Ectodermal cell (in vitro differentiated cells): ENCODE data around the gene KCTD2. TPM values are rescaled to one million over a fixed set of nuclear protein-coding genes. Genes with fewer than 3 reads are reported as not detected.
"Not testable (repeated sequence)": the region's sequence is repeated elsewhere in the genome, so short reads cannot be mapped to it uniquely, and the experiment has no call there.

Experiments
- H3K27ac ChIP-seq: 2 replicates; pipeline ENCODE4 v1.7.0; 2013; ENCODE audit warnings: mild to moderate bottlenecking, low read depth, low read length; ENCODE audit not compliant: insufficient read depth, poor library complexity, severe bottlenecking
- H3K27me3 ChIP-seq: 2 replicates; pipeline ENCODE4 v1.7.0; 2013; ENCODE audit warnings: mild to moderate bottlenecking, low read length; ENCODE audit not compliant: insufficient read depth, control insufficient read depth, poor library complexity, severe bottlenecking
- H3K36me3 ChIP-seq: one replicate; pipeline ENCODE4 v1.7.0; 2013; ENCODE audit warnings: low read length; ENCODE audit not compliant: control insufficient read depth, insufficient read depth
- H3K4me1 ChIP-seq: one replicate; pipeline ENCODE4 v1.7.0; 2013; ENCODE audit warnings: low read length; ENCODE audit not compliant: control insufficient read depth, insufficient read depth
- H3K4me3 ChIP-seq: 2 replicates; pipeline ENCODE4 v1.7.0; 2013; ENCODE audit warnings: low read depth, low read length, control low read depth; ENCODE audit not compliant: insufficient read depth
- H3K9me3 ChIP-seq: 2 replicates; pipeline ENCODE4 v1.7.0; 2013; ENCODE audit warnings: mild to moderate bottlenecking, low read length, moderate library complexity; ENCODE audit not compliant: control insufficient read depth
- WGBS, 2 experiments: methylation state at CpG; one replicate each; pipeline ENCODE4 v1.1.7; 2013; ENCODE audit warnings: missing lambda C conversion rate in 2 of 2; 5-methylcytosine and 5-hydroxymethylcytosine counted together
- polyA plus RNA-seq, 4 experiments: library from polyadenylated mRNA; stranded (reverse); fragments of 50-300 nt; gene quantifications; one replicate each; pipeline ENCODE4 v1.2.3, GENCODE V29; 2013

Gene KCTD2, protein sequence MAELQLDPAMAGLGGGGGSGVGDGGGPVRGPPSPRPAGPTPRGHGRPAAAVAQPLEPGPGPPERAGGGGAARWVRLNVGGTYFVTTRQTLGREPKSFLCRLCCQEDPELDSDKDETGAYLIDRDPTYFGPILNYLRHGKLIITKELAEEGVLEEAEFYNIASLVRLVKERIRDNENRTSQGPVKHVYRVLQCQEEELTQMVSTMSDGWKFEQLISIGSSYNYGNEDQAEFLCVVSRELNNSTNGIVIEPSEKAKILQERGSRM
- polyA plus RNA-seq (2013, experiment 1 of 4): 39.8 TPM
- 42.3 TPM for polyA plus RNA-seq (2013, experiment 2 of 4)
- polyA plus RNA-seq (2013, experiment 3 of 4): 32.4 TPM
- 34.1 TPM for polyA plus RNA-seq (2013, experiment 4 of 4)

DNA sequence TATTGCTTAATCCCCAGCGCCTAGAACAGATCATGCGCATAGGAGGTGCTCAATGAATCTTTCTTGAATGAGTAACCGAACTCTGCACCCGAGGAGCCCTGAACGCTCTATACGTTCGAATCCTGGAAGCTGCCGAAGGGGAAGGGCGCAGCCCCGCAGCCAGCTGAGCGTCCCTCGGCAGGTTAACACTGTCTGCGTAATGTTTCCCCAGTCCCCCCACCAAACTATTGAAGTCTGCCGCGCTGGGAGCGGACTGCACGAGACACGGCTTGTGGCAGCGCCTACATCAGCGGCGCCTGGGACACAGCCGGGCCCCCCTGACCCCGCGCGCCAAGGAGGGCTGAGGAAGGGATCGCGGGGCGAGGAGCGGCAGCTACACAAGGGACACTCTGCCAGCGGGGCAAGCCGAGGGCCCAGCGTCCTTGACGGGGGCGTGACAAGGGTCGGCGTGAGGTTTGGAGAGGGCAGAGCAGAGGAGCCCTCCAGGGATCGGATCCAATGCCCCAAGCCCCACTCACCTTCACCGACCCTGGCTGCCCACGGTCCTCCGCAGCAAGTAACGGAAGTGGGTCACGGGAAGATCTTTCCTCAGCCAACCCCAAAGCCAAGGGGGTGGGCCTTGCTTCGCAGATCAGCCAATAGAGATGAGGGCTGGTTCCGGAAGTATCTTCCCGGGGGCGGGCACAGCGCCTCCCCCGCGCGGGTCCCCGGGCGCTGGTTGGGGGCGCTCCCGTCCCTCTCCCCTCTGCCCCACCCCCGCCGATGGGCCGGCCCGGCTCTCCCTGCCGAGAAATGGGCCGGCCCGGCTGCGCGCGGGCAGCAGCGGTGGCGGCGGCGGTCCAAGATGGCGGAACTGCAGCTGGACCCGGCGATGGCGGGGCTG is at the start of gene KCTD2, which contains the start of gene ATP5PD:
Gene KCTD2 (plus strand): TSS at position 819 of the 883 bp plus-strand sequence. CDS start 26 bp downstream, at position 845.
Gene ATP5PD (minus strand): TSS at position 563 of the 883 bp plus-strand sequence. CDS start 4,319 bp downstream, outside the sequence.
- no peaks in the 10 kb centered on the region for H3K9me3 ChIP-seq
- peaks cover 5% of the 10 kb centered on the region for H3K4me1 ChIP-seq
- peak within 1 kb of the TSS; percentile 76 for H3K27ac ChIP-seq
- 0% methylated on average over 72 of the region's 72 CpGs for WGBS, 2 experiments
- H3K4me3 ChIP-seq: peak within 1 kb of the TSS; percentile 65
- no peaks in the 10 kb centered on the region for H3K27me3 ChIP-seq
- no peaks in the 10 kb centered on the region for H3K36me3 ChIP-seq

DNA sequence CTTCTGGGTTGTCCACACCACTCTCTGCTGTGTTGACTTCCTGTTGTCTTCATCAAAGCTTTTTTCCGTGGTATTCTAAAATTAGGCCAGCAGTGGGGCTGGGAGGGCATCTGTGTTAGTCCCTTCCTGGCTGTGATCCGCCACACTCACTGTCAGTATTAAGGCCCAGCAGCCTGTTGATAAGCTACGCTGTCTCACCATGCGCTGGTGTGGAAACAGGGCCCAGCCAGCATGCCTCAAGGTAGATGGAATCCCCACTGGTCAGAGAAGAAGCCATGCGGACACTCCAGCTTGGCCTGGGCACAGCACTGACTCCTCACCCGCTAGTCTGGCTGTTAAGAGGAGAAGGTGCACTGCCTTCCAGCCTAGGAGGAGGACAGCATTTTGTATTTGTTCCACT is 48.2 kb upstream of the KCTD2 start:
- 94% methylated on average over 6 of the region's 6 CpGs for WGBS, 2 experiments
- no peak overlapping the region for H3K27ac ChIP-seq
- H3K4me3 ChIP-seq: no peak overlapping the region
- H3K27me3 ChIP-seq: no peaks in the 10 kb centered on the region
- peaks cover 21% of the 10 kb centered on the region for H3K36me3 ChIP-seq
- no peaks in the 10 kb centered on the region for H3K9me3 ChIP-seq
- H3K4me1 ChIP-seq: no peaks in the 10 kb centered on the region

DNA sequence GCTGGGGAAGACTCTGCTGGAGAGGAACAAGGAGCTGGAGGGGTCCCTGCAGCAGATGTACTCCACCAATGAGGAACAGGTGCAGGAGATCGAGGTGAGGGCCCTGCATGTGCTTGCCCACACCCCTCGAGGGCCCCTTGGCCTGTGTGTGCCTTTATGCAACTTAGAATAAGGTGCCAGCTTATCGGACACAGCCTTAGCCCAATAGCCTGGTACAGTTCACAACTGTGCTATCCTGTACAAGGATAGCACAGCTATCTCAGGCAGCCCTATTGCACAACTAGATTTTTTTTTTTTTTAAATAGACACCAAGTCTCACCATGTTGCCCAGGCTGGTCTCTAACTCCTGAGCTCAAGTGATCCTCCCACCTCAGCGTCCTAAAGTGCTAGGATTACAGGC is 47.5 kb upstream of the KCTD2 start:
- H3K9me3 ChIP-seq: no peaks in the 10 kb centered on the region
- no peak overlapping the region for H3K4me3 ChIP-seq
- peaks cover 26% of the 10 kb centered on the region for H3K36me3 ChIP-seq
- no peaks in the 10 kb centered on the region for H3K4me1 ChIP-seq
- 91 to 92% methylated on average over 4 of the region's 4 CpGs for WGBS, 2 experiments
- no peak overlapping the region for H3K27ac ChIP-seq
- no peaks in the 10 kb centered on the region for H3K27me3 ChIP-seq

DNA sequence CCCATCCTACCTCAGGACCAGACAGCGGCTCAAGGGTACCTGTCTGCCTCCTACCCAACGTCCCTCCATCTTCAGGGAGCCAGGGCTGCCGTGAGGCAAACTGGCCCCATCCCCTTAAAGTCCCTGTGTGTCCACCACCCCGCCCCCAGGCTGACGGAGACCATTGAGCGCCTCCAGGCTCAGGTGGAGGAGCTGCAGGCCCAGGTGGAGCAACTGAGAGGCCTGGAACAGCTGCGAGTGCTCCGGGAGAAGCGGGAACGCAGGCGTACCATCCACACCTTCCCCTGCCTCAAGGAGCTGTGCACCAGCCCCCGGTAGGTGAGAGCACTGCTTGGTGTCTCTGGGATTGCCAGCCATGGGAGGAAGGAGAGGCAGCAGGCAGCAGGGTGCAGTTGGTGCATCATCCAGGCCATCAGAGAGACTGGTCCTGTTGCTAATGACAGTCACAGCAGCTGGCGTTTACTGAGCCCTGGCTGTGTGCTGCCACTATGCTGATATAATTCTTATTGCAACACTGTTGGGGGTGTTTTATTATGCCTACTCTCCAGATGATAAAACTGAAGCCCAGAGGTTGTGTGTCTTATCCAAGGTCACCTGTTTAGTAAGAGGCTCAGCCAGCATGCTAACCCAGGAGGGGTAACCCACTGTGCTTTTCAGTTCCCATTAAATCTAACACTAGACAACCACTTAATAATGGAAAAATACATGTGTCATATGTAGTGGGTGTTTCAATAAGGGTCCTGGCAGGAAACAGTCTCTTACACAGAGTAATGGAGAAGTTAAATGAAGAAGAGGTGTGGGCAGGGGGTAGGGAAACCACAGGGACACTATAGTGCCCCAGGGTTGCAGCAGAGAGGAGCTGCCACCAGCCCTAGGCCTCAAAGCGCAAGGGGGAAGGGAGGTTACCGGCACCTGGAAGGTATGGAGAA is 44.8 kb upstream of the KCTD2 start:
- peaks cover 27% of the 10 kb centered on the region for H3K36me3 ChIP-seq
- no peaks in the 10 kb centered on the region for H3K27me3 ChIP-seq
- H3K9me3 ChIP-seq: no peaks in the 10 kb centered on the region
- H3K4me1 ChIP-seq: no peaks in the 10 kb centered on the region
- WGBS, 2 experiments: 92 to 95% methylated on average over 15 of the region's 15 CpGs
- H3K4me3 ChIP-seq: no peak overlapping the region
- no peak overlapping the region for H3K27ac ChIP-seq

DNA sequence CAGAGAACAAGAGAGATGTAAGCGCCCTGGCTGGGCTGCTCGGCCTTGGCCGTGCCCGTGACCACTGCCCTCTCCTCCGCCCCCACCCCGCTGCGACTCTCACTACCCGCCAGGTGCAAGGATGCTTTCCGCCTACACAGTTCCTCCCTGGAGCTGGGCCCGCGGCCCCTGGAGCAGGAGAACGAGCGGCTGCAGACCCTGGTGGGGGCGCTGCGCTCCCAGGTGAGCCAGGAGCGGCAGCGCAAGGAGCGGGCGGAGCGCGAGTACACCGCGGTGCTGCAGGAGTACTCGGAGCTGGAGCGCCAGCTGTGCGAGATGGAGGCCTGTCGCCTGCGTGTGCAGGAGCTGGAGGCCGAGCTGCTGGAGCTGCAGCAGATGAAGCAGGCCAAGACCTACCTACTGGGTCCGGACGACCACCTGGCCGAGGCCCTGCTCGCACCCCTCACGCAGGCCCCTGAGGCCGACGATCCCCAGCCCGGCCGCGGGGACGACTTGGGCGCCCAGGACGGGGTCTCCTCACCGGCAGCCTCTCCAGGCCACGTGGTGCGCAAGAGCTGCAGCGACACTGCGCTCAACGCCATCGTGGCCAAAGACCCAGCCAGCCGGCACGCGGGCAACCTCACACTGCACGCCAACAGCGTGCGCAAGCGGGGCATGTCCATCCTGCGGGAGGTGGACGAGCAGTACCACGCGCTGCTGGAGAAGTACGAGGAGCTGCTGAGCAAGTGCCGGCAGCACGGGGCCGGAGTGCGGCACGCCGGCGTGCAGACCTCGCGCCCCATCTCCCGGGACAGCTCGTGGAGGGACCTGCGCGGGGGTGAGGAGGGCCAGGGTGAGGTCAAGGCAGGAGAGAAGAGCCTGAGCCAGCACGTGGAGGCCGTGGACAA is 43.7 kb upstream of the KCTD2 start:
- 94% methylated on average over 76 of the region's 76 CpGs for WGBS, 2 experiments
- no peaks in the 10 kb centered on the region for H3K27me3 ChIP-seq
- H3K9me3 ChIP-seq: no peaks in the 10 kb centered on the region
- H3K4me3 ChIP-seq: no peak overlapping the region
- no peak overlapping the region for H3K27ac ChIP-seq
- H3K4me1 ChIP-seq: no peaks in the 10 kb centered on the region
- H3K36me3 ChIP-seq: peaks cover 27% of the 10 kb centered on the region

DNA sequence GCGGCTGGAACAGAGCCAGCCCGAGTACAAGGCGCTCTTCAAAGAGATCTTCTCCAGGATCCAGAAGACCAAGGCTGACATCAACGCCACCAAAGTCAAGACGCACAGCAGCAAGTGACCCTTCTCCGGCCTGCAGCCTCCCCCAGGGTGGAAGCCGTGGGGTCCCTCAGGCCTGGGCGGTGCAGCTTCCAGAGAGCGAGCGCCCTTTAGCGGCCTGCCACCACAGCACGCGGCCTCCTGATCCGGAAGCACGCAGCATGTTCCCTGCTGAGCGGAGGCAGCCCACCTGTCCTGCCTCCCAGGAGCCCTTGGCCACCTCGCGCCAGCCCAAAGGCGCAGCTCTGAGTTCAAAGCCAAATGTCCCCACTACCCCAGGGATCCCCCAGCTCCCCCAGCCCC is 43.1 kb upstream of the KCTD2 start:
- H3K27me3 ChIP-seq: no peaks in the 10 kb centered on the region
- 94 to 95% methylated on average over 19 of the region's 19 CpGs for WGBS, 2 experiments
- no peaks in the 10 kb centered on the region for H3K9me3 ChIP-seq
- H3K27ac ChIP-seq: no peak overlapping the region
- peaks cover 27% of the 10 kb centered on the region for H3K36me3 ChIP-seq
- H3K4me3 ChIP-seq: no peak overlapping the region
- H3K4me1 ChIP-seq: no peaks in the 10 kb centered on the region

DNA sequence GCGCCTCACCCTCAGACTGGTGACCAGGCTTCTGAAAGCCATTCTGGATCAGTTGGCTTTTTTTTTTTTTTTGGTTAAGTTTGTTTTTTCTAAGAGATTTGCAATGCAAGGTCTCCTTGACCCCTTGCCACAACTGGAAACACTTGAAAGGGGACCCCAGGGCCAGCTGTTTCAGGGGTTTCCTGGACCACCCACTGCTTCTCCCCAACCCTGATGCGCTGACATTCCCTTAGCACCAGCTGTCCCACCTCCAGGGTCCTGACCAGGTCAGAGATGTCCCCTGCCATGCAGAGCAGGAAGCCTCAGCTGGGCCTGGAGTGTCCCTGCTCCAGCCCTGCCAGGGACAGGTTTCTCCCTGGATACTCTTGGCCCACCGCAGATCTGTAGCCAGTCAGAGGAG is 42.7 kb upstream of the KCTD2 start:
- 92 to 93% methylated on average over 3 of the region's 3 CpGs for WGBS, 2 experiments
- peaks cover 27% of the 10 kb centered on the region for H3K36me3 ChIP-seq

DNA sequence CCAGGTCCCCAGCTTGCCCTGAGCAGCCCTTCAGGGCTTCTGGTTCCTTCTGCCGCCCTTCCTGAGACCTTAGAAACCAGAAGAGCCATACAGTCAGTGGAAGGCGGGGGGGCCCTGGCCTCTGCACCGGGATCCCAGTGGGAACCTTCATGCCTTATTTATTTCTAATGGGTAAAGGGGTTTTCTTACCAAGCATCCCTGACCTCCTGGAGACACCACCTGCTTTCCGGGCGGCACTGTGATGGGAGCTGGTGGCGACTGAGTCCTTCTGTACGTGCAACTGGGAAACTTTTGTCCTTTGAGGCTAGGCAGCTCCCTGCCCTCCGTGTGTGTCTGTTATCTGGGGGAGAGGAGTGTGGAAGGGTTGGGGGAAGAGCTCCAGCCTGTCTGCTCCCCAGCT is 41.7 kb upstream of the KCTD2 start:
- WGBS, 2 experiments: 95 to 98% methylated on average over 8 of the region's 8 CpGs
- no peak overlapping the region for H3K27ac ChIP-seq
- no peaks in the 10 kb centered on the region for H3K27me3 ChIP-seq
- H3K4me3 ChIP-seq: no peak overlapping the region
- H3K36me3 ChIP-seq: peaks cover 27% of the 10 kb centered on the region
- H3K9me3 ChIP-seq: no peaks in the 10 kb centered on the region
- H3K4me1 ChIP-seq: no peaks in the 10 kb centered on the region

More for the DNA sequence above, 42.7 kb upstream of the KCTD2 start:
- no peaks in the 10 kb centered on the region for H3K4me1 ChIP-seq
- H3K4me3 ChIP-seq: no peak overlapping the region
- H3K27me3 ChIP-seq: no peaks in the 10 kb centered on the region
- no peak overlapping the region for H3K27ac ChIP-seq
- no peaks in the 10 kb centered on the region for H3K9me3 ChIP-seq

DNA sequence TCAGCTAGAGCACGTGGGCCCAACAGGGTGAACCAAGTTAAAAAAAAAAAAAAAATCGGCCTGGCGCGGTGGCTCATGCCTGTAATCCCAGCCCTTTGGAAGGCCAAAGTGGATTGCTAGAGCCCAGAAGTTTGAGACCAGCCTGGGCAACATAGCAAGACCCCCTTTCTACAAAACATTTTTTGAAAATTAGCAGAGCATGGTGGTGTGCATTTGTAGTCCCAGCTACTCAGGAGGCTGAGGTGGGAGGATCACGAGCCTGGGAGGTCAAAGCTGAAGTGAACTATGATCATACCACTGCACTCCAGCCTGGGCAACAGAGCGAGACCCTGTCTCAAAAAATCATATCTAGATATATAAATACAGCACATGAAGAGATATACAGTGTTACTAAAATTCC is 40.9 kb upstream of the KCTD2 start:
- not testable (repeated sequence) for H3K9me3 ChIP-seq, H3K27me3 ChIP-seq, H3K4me3 ChIP-seq, H3K27ac ChIP-seq, H3K4me1 ChIP-seq
- whole genome bisulfite sequencing, 2 experiments: 95 to 96% methylated on average over 5 to 6 of the region's 6 CpGs
- peaks cover 27% of the 10 kb centered on the region for H3K36me3 ChIP-seq
